Ovary (tissue), 9 donors: ENCODE data around the gene CTIF. TPM values are rescaled to one million over a fixed set of nuclear protein-coding genes. Genes with fewer than 3 reads are reported as not detected.
"Not testable (repeated sequence)": the region's sequence is repeated elsewhere in the genome, so short reads cannot be mapped to it uniquely, and the experiment has no call there.

Experiments
- DNase-seq, 5 donors: peaks; one replicate each; pipeline ENCODE4 v3.0.0-alpha.2; 2019 to 2020
- H3K27ac ChIP-seq, 2 donors: fragments of 200-600 bp; one replicate each; pipeline versions ENCODE4 v1.5.1 to v1.8.0; 2019 to 2022
- H3K27me3 ChIP-seq: fragments of 200-600 bp; one replicate; pipeline ENCODE4 v1.8.0; 2022
- H3K36me3 ChIP-seq: fragments of 200-600 bp; sonication (generic); one replicate; pipeline ENCODE4 v1.5.1; 2019
- H3K4me1 ChIP-seq: one replicate; pipeline ENCODE4 v1.8.1; 2013; ENCODE audit warnings: mild to moderate bottlenecking, moderate library complexity; ENCODE audit not compliant: insufficient read depth
- H3K4me3 ChIP-seq: fragments of 200-600 bp; sonication (generic); one replicate; pipeline ENCODE4 v1.5.1; 2017
- H3K9me3 ChIP-seq, 2 donors: fragments of 200-600 bp in 1 of 2; sonication (generic) in 1 of 2; one replicate each; pipeline versions ENCODE4 v1.5.1 to v1.8.1; 2013 to 2019; ENCODE audit warnings: mild to moderate bottlenecking in 1 of 2, moderate library complexity in 1 of 2
- EP300 ChIP-seq: sonication (generic); formaldehyde crosslinking; IDR thresholded peaks from one replicate; pipeline ENCODE4 v1.6.1; 2017; ENCODE audit warnings: antibody characterized with exemption
- POLR2A ChIP-seq: fragments of 450-650 bp; IDR thresholded peaks from one replicate; pipeline ENCODE4 v1.6.1; 2017; ENCODE audit warnings: antibody characterized with exemption, mild to moderate bottlenecking, moderate library complexity
- WGBS, 3 donors: extraction: QIAGEN DNeasy Blood & Tissue Kit in 1 of 3; methylation state at CpG; one replicate each; pipeline versions ENCODE4 v1.1.5 to v1.1.7; 2013 to 2017; 5-methylcytosine and 5-hydroxymethylcytosine counted together
- intact Hi-C, 4 donors: fragments of 100-400 bp; cut with DNase I; formaldehyde crosslinking; loops; one replicate each; pipeline versions ENCODE4 v1.11.0 to v1.15.1; 2022 to 2023
- polyA plus RNA-seq, 2 donors: library from polyadenylated mRNA; stranded (reverse); fragments of 200-250 nt in 1 of 2; fragments of 350-450 nt in 1 of 2; fragmentation: Illumina TruSeq in 1 of 2; extraction: RNeasy Lipid Tissue Mini Kit (QIAGEN cat#74804) in 1 of 2; gene quantifications; one replicate each; pipeline ENCODE4 v1.2.3, GENCODE V29; 2013 to 2014
- total RNA-seq, 7 donors: library from RNA; depleted of rRNA in 2 of 7; stranded (reverse); fragments of >200 nt in 2 of 7; fragmentation: NEBNext Ultra II Directional in 3 of 7; extraction: Animal tissue kit (Norgen Biotek cat#: 25700) in 3 of 7; gene quantifications; one replicate each; pipeline versions ENCODE4 v1.1.0 to v1.2.4, GENCODE V29; 2016 to 2023
- TF ChIP-seq, protein P1 (sequence below), 3 donors: fragments of 450-650 bp in 2 of 3; fragments of 200-600 bp in 1 of 3; IDR thresholded peaks; one replicate each; pipeline versions ENCODE4 v1.5.1 to v1.8.0; 2016 to 2022; ENCODE audit warnings: antibody characterized with exemption in 3 of 3, mild to moderate bottlenecking in 1 of 3
- donor health status: DM: no; HTN: no; CAD: no; lungs with moderate emphysema.
- donor health status: DM: no; HTN: no; CAD: no.
- donor health status: Bipolar disorder and iron deficiency.
- donor health status: DM: yes; HTN: yes; CAD: no.
- donor health status: DM: no; HTN: no; CAD: no.
- donor health status: DM: yes; HTN: yes; CAD: no.

CTIF gene
- total and polyA plus RNA-seq, 9 donors: 18.5 to 94.1 (median 75.2) TPM

DNA sequence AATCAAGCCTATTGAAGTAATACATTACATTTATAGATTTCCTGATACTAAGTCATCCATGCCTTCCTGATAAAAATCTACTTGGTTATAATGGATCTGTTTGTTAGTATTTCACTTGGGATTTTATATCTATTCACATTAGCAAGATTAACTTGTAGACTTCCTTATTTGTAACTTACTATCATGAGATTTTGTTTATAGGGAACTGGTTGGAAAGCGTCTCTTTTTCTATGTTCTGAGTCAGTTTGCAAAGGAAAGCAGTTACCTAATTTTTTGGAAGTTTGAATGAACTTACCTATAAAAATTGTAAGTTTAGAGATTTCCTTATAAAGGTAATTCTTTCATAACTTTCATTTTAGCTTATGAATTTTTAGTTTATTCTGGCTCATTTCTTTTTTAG lies 270.5 kb downstream of the CTIF start:
- 81 to 89% (median 82%) methylated on average over 1 of the region's 1 CpG for WGBS, 3 donors
- intact Hi-C loops: no loop called here
- Histone ChIP-seq H3K36me3 (no peaks in the 10 kb centered on the region), H3K4me1 (peaks cover 8% of the 10 kb centered on the region), H3K27me3 (no peaks in the 10 kb centered on the region), H3K27ac (no peak overlapping the region), H3K9me3 (no peaks in the 10 kb centered on the region), H3K4me3 (no peak overlapping the region)
- DNase-seq: no peak
- no peak for TF ChIP-seq POLR2A
- no peak for TF ChIP-seq EP300
- TF ChIP-seq, protein P1, sequence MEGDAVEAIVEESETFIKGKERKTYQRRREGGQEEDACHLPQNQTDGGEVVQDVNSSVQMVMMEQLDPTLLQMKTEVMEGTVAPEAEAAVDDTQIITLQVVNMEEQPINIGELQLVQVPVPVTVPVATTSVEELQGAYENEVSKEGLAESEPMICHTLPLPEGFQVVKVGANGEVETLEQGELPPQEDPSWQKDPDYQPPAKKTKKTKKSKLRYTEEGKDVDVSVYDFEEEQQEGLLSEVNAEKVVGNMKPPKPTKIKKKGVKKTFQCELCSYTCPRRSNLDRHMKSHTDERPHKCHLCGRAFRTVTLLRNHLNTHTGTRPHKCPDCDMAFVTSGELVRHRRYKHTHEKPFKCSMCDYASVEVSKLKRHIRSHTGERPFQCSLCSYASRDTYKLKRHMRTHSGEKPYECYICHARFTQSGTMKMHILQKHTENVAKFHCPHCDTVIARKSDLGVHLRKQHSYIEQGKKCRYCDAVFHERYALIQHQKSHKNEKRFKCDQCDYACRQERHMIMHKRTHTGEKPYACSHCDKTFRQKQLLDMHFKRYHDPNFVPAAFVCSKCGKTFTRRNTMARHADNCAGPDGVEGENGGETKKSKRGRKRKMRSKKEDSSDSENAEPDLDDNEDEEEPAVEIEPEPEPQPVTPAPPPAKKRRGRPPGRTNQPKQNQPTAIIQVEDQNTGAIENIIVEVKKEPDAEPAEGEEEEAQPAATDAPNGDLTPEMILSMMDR (IDR thresholded peaks at IDR 0.05): no peak

DNA sequence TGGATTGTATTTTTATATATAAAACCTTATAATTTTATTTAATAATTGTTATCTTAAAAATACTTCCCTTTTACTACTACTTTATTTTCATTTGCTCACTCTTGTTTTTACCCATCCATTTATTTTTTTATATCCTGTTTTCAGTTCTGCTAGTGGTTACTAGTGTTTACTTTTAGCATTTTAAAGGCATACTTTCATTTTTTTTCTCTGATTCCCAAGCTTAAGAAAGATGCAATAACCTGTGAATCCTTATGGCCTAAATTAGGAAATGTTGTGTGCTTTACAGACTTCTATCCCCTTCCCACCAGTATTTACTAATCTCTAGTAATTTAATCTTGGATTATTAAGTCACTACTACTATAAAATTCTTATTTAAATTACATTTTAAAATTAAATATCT lies 272.0 kb downstream of the CTIF start:
- Histone ChIP-seq H3K4me1 (peaks cover 8% of the 10 kb centered on the region), H3K36me3 (no peaks in the 10 kb centered on the region), H3K27ac (no peak overlapping the region), H3K4me3 (no peak overlapping the region), H3K27me3 (no peaks in the 10 kb centered on the region), H3K9me3 (no peaks in the 10 kb centered on the region)
- intact Hi-C loops: no loop called here
- no peak for DNase-seq
- no peak for TF ChIP-seq EP300
- TF ChIP-seq, protein P1 (IDR thresholded peaks at IDR 0.05): no peak
- no peak for TF ChIP-seq POLR2A

DNA sequence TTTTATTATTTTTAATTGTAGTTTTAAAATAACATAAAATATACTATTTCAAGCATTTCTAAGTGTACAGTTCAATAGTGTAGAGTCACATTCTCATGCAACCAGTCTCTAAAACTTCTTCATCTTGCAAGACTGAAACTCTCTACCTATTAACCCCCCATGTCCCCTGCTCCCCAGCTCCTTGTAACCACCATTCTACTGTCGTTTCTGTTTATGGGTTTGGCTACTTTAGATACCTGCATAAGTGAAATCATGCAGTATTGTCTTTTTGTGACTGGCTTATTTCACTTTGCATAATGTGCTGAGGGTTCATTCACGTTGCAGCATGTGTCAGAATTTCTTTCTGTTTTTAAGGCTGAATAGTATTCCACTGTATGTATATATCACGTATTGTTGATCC lies 272.6 kb downstream of the CTIF start:
- no peaks in the 10 kb centered on the region for H3K9me3 ChIP-seq
- no peak overlapping the region for H3K27ac ChIP-seq
- TF ChIP-seq EP300 (no peak), POLR2A (no peak)
- TF ChIP-seq, protein P1 (IDR thresholded peaks at IDR 0.05): no peak
- H3K4me1 ChIP-seq: peaks cover 5% of the 10 kb centered on the region
- intact Hi-C loops: no loop called here
- H3K4me3 ChIP-seq: no peak overlapping the region
- whole genome bisulfite sequencing, 3 donors: 91 to 94% (median 92%) methylated on average over 3 of the region's 3 CpGs
- DNase-seq: peak in 1 of 5 donors; percentile 0
- H3K27me3 ChIP-seq: no peaks in the 10 kb centered on the region
- no peaks in the 10 kb centered on the region for H3K36me3 ChIP-seq

DNA sequence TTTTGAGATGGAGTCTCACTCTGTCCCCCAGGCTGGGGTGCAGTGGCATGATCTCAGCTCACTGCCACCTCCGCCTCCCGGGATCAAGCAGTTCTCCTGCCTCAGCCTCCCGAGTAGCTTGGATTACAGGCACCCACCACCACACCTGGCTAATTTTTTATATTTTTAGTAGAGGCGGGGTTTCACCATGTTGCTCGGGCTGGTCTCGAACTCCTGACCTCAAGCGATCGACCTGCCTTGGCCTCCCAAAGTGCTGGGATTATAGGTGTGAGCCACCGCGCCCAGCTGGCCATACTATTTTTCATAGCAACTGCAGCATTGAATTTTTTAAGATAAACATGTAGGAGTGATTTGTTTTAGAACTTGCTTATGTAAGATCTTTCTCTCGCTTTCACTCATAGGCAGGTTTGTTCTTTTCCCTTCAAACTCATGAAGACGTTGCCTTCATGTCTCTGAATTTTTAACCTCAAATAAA lies 273.2 kb downstream of the CTIF start:
- H3K9me3 ChIP-seq, H3K4me1 ChIP-seq, H3K27ac ChIP-seq, H3K27me3 ChIP-seq, intact Hi-C loops, H3K36me3 ChIP-seq, H3K4me3 ChIP-seq: not testable (repeated sequence)
- WGBS, 3 donors: 89 to 96% (median 90%) methylated on average over 12 of the region's 12 CpGs
- DNase-seq: peak in 3 of 5 donors; percentile 0 to 9 (median 1)

DNA sequence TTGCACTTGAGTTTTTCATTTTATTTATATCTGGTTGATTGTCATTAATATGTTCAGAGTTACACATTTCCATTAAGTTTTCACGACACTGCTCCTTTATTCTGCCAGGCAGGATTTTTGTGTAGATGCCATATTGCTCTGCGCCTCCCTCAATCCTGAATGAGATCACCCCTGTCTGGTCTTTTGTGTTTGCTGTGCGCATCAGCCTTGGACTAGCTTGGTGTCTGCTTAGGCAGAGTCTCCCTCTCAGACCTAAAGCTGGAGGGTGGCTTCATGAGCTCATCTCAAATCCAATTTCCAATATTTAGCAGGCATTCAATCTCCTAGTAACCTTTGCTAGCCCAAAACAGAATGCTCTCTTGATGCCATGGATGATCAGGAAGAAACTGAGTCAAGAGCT lies 274.5 kb downstream of the CTIF start:
- WGBS, 3 donors: 95 to 100% (median 98%) methylated on average over 3 of the region's 3 CpGs
- Histone ChIP-seq H3K4me3 (no peak overlapping the region), H3K27me3 (no peaks in the 10 kb centered on the region), H3K4me1 (peaks cover 2% of the 10 kb centered on the region), H3K9me3 (no peaks in the 10 kb centered on the region), H3K27ac (no peak overlapping the region), H3K36me3 (no peaks in the 10 kb centered on the region)
- intact Hi-C loops: no loop called here
- DNase-seq: peak in 1 of 5 donors; percentile 1
- no peak for TF ChIP-seq EP300
- TF ChIP-seq, protein P1 (IDR thresholded peaks at IDR 0.05): no peak
- TF ChIP-seq POLR2A: no peak
